ENCODE data around the gene LECT2.

GRCh38 chr5:135966165-135966564, 11.4 kb upstream of the LECT2 start:
- no peak for TF ChIP-seq CTCF (IDR thresholded peaks at IDR 0.05)
- no peak for TF ChIP-seq POLR2A (IDR thresholded peaks at IDR 0.05)
